ENCODE data around the gene SMO.
"Not testable (repeated sequence)": the region's sequence is repeated elsewhere in the genome, so short reads cannot be mapped to it uniquely, and the experiment has no call there.

SMO gene

DNA sequence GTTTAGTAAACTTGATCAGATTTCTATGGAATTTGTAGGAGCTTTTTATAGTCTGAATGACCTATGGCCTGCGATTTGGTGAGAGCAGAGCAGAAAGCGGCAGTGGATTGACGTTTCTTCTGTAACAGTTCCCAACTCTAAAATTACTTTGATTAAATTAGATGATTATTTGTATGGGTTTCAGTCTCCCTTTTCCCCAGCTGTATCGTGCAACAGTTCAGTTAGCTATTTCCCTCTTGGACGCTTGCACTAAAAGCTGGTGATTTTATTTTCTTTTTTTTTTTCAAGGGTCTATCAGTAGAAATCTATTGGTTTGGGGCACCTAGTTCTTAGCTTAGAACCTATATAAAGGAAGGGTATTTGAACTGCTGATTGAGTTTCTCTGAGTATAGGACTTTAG, 43.2 kb downstream of the SMO start:
- DNase-seq (ENCODE audit: low read depth in 2 of 2): no peak

DNA sequence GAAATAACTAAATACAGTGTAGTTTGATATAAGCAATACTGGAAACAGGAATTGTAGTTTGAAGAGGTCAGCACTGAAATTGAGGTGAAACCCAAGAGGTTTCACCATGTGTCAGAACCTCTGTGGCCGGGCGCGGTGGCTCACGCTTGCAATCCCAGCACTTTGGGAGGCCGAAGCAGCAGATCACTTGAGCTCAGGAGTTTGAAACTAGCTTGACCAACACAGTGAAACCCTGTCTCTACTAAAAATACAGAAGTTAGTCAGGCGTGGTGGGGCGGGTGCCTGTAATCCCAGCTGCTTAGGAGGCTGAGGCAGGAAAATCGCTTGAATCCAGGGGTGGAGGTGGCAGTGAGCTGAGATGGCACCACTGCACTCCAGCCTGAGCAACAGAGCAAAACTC, 50.1 kb downstream of the SMO start:
- DNase-seq (ENCODE audit: low read depth in 2 of 2): no peak

DNA sequence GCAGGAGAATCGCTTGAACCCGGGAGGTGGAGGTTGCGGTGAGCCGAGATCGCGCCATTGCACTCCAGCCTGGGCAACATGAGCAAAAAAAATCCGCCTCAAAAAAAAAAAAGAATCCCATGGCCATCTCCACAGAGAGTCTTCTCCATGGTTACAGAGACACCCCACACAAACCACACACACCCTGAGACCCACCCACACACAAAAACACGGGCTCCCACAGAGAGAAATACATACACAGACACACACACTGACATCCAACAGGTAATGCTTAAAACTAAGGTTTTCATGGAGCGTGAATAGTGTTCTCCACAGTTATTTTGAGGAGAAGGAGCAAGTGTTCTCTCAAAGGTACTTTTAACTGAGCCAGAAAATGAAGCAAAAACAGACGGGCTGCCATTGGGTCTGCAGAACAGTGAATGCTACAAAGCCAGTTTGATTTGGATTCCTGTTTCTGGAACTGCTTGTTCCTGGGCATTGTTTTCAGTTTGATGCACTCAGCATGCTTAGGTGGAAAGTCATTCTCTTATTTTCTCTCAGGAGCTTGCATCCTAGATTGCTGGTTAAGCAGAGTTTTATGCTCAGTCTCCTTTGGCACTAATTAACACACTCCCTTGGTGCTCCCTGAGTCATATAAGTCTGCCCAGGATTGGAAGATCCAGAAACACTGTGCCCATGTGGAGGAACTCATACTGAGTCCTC, 51.8 kb downstream of the SMO start:
- no peak for DNase-seq (ENCODE audit: low read depth in 2 of 2)

DNA sequence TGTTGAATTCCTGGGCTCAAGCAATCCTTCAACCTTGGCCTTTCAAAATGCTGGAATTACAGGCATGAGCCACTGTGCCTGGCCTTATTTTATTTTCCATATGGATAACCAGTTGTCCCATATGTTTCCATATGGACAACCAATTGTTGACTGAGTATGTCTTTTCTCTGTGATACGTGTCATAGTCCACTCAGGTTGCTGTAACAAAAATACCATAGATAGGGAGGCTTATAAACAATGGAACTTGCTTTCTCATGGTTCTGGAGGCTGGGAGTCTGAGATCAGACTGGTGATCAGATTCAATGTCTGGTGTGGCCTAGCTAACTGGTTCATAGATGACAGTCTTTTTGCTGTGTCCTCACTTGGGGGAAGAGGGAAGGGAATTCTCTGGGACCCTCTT, 55.8 kb downstream of the SMO start:
- DNase-seq (ENCODE audit: low read depth in 2 of 2): no peak

DNA sequence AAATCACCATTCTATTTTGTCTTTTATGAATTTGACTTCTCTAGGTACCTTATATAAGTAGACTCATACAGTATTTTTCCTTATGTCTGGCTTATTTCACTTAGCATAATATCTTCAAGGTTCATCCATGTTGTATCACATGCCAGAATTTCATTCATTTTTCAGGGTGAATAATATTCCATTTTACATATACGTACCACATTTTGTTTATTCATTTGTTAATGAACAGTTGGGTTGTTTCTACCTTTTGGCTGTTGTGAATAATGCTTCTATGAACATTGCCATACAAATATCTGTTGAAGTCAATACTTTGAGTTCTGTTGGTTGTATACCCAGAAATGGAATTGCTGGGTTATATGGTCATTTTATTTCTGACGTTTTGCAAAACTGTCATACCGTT, 57.1 kb downstream of the SMO start:
- DNase-seq (ENCODE audit: low read depth in 2 of 2): no peak

DNA sequence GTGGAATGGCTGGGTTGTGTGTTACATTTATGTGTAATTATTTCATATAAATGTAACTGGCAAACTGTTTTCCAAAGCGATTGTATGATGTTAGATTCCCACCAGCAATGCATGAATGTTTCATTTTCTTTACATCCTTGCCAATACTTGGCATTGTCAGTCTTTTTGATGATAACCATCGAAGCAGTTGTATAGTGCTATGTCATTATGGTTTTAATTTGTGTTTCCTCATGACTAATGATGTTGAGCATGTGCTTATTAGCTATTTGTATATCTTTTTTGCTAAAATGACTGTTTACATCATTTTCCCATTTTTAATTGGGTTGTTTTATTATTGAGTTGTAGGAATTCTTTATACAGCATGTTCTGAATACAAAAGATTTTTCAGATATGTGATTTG, 58.7 kb downstream of the SMO start:
- DNase-seq (ENCODE audit: low read depth in 2 of 2): no peak

DNA sequence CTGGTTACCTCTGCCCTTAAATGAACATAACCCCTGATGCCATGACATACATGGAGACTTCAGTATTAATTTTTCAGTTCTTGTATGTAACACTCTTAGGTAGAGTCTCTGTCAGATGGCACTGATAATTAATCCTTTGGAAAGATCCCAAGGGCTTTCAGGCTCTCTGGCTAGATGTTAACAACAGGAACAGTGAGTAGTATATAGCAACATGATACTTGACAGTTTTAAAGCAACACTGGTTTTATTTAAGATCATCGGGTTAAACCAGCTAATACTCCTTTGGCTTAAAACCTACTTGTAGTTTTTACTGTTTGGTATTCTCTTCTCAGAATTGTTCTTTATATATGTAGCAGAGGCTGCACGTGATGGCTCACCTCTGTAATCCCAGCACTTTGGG, 63.7 kb downstream of the SMO start:
- DNase-seq (ENCODE audit: low read depth in 2 of 2): no peak

DNA sequence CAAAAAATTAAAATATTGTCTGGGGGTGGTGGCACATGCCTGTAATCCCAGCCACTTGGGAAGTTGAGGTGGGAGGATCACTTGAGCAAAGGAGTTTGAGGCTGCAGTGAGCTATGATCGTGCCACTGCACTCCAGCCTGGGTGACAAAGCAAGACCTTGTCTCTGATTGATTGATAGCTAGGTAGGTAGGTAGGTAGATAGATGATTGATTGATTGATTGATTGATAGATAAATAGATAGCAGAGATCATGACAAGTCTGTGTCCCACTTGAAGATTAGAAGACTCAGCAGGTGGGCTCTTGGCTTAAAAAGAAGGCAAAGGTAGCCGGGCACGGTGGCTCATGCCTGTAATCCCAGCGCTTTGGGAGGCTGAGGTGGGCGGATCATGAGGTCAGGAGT, 64.2 kb downstream of the SMO start:
- not testable (repeated sequence) for DNase-seq (ENCODE audit: low read depth in 2 of 2)

DNA sequence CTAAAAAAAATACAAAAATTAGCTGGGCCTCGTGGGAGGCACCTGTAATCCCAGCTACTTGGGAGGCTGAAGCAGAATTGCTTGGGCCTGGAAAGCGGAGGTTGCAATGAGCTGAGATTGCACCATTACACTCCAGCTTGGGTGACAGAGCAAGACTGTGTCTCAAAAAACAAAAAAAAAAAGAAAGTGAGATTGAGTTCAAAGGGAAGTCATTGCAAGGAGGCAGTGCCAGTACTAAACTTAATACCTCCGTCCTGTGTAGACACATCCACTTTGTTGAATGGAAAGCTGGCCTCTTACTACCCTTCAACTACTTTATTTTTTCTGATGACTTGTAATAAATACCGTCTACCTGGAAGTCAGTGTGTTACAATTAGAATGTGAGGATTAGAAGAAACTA, 67.4 kb downstream of the SMO start:
- no peak for DNase-seq (ENCODE audit: low read depth in 2 of 2)

DNA sequence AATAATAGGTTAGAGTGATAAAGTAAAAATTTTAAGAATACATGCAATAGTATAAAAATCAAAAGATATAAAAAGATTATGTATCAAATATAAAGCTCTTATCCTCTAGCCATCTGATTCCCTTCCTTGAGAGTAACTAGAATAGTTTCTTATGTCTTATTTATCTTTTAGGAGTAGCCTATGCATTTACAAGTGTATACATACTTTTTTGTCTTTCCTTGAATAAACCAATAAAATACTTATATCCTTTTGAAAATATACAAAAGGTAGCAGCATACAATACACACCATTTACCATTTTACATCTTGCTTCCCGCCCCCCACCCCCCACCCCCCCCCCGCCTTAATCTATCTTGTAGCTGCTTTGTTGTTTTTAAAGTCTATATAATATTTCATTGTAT, 67.8 kb downstream of the SMO start:
- no peak for DNase-seq (ENCODE audit: low read depth in 2 of 2)

DNA sequence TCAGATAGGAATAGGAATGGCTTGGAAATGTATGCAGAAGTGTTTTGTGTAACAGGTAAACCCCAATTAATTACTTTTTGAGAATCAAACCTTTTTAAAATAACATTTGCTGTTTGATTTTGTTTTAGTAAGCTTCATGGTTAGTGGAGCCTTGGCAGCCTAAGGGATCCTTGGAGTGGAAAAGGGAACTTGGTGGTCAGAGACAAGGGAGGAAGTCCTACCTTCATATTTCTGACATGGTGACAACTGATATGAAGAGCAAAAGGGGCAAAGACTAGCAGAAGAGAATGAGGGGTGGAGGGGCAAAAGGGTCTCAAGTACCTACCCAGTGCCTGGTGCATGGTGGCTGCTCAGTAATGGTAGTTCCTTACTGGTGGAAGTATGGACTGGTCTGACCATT, 68.7 kb downstream of the SMO start:
- no peak for DNase-seq (ENCODE audit: low read depth in 2 of 2)

DNA sequence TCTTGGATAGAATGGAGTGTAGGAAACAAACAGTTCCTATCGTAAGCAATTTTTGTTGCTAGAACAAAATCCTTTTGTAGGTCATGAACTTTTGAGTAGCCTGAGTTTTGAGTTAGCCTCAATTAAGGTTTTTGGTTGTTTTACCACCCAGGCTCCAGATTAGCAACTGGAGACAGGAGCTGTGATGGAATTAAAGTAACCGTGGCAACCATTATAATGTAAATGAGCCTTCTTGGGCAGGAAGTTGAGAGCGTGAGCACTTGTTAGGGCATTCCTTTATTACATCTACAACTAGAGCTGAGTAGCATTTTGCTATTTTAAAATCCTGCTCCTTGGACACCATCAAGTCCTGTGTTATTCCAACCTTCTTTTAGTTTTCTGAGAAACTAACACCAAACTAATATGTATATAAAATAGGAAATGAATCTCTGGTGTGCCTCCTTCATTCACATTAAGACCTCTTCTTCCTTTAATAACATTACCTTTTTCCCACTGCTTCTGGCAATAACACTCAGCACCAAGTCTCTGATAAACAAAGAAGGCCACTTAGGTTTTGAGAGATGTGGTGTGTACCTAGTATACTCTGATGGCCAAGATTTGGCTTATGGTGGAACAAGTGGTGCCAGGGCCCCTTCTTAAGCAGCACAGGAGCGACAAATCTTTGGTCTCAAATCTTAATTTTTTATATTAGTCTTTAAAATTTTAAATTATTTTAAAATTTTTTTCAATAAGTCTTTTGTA, 70.4 kb downstream of the SMO start:
- no peak for DNase-seq (ENCODE audit: low read depth in 2 of 2)

DNA sequence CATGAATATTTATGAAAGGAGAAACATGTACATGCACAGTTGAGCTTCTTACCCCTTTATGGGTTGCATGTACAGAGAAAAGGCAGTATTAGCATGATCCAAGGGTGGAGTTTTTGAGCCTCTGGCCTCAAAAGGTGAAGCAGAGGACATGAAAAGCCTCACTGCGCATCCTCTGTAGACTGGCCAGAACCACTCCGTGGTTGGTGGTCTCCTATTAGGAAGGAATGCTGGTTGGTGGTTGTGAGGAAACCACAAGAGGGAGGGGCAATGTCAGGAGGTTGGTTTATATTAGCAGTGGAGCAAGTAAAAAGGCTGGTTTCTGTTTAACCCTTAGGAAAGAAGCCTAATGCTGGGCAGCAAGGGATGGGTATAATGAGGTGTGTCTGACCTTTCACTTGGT, 73.9 kb downstream of the SMO start:
- no peak for DNase-seq (ENCODE audit: low read depth in 2 of 2)

Data from stimulated activated CD8-positive, alpha-beta memory T cell treated with anti-CD3 and anti-CD28 coated beads, Interleukin-7, amount 100 ng/mL, for 1 hour (primary cell).